HG02678 (cell line): ENCODE measurements around the gene KLK1.
"Not testable (repeated sequence)": the region's sequence is repeated elsewhere in the genome, so short reads cannot be mapped to it uniquely, and the experiment has no call there.

Experiments
- ATAC-seq: cut with Tn5 transposase; IDR thresholded peaks from one replicate; pipeline ENCODE4 v1.9.1; 2021; ENCODE audit warnings: mild to moderate bottlenecking, moderate library complexity; ENCODE audit not compliant: unreplicated experiment

Gene KLK1

DNA sequence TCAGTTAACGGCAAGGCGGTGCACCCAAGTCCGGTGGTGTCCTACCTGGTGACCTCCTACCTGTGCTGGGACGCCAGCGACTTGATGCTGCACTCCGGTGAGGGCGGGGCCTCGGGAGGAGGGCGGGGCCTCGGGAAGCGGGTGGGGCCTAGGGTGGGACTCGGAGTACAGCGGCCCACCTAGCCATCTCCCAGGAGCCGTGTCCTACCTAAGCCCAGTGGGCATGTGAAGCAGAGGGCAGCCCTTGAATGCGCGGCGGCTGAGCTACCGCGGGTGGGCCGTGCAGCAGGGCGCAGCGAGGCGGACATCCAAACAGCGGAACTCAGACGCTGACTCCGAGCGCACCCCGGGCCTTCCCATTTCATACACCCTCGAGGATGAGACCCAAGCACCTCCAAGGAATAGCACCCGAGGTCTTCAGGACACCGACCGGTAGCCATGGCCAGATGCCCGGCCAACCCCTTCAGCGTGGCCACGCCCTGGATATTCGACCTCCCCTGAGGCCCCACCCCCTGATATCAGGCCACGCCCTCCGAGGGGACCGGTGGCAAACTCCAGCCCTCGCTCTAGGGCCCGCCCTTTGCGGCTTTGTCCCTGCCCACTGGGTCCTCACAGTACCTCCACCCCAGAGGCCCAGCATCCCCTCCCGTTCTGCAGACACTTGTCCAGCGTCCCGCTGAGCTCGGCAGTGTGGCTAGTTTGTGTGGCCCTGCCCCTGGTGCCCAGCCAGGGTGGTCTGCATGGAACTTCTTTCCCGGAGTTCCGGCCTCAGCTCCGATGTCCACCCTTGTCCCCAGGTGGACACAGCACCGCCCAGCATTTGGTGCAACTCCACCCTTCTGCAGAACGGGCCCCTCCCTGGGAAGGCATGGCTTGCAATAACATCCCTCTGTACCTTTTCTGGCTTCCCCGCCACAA is 5.4 kb downstream of the KLK1 start:
- peak; percentile 53 for ATAC-seq

DNA sequence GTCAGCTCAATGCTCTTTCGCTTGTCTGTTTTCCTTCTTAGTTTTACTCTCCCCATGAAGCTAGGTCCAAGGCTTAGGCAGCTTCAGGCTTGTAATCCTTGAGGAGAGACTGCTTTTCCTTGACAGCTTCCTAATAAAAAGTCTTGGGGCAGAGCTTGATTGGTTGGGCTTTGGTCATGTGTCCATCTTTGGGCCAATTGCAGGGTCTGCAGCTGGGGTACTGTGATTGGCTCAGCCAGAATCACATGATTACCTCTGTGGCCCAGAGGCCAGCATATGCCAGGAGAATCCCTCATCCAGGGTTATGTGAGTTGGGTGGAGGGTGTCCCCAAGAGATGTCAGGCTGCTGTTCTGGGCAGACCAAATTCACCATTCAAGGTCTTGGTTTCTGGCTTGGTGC is 8.1 kb downstream of the KLK1 start:
- ATAC-seq, result no peak

GRCh38 chr19:50814883-50815282 is 8.7 kb downstream of the KLK1 start:
- no peak for ATAC-seq

GRCh38 chr19:50812474-50812873 is 11.1 kb downstream of the KLK1 start:
- ATAC-seq, result no peak

DNA sequence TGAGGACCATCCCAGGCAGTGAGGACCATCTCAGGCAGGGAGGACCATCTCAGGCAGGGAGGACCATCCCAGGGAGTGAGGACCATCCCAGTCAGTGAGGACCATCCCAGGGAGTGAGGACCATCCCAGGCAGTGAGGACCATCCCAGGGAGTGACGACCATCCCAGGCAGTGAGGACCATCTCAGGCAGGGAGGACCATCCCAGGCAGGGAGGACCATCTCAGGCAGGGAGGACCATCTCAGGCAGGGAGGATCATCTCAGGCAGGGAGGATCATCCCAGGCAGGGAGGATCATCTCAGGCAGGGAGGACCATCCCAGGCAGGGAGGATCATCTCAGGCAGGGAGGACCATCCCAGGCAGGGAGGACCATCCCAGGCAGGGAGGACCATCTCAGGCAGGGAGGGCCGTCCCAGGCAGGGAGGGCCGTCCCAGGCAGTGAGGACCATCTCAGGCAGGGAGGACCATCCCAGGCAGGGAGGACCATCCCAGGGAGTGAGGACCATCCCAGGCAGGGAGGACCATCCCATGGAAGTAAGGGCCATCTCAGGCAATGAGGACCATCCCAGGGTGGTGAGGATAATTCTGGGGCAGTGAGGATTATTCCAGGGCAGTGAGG is 11.9 kb downstream of the KLK1 start:
- not testable (repeated sequence) for ATAC-seq

DNA sequence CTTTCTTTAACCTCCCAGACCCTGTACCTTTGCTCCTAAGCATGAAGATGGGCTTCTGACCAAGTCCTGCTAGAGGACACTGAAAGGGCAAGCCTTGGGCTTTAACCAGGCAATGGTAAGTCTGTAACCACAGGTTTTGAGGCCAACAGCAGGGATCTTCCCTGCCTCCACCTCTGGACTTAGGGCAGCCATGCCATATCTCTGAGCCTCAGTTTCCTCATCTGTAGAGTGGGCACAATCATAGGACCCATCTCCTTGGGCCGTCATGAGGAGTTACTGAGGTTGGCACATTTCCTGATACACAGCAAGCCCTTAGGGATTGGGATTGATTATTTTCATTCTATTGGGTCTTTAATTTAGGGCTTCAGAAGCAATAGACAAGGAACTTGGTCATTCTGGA is 14.7 kb downstream of the KLK1 start:
- ATAC-seq, result no peak

GRCh38 chr19:50804420-50805272 is 18.9 kb downstream of the KLK1 start:
- ATAC-seq, result peak; percentile 95

- ATAC-seq, result peak; percentile 11
These were observed 19.8 kb downstream of the KLK1 start for GRCh38 chr19:50803633-50804419.

DNA sequence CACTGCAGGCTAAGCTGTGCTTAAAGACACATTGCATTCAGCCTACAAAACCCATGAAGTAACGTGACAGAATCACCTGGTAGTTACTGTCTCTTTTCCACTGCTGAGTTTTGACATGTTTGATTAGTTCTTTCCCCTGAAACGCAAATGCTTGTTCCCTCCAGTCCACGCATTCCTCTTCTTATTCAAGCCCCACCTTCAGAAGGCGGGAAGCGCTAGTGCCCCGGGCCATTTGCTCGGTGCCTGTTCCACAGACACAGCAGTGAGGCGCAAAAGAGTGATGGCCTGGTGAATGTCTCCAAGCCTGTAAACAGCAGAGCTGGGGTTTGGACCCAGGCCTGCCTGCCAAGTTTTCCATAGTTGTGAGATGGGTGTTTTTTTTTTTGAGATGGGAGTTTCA is 22.5 kb downstream of the KLK1 start:
- ATAC-seq, result no peak

GRCh38 chr19:50799547-50799851 is 24.1 kb downstream of the KLK1 start:
- ATAC-seq, result no peak

DNA sequence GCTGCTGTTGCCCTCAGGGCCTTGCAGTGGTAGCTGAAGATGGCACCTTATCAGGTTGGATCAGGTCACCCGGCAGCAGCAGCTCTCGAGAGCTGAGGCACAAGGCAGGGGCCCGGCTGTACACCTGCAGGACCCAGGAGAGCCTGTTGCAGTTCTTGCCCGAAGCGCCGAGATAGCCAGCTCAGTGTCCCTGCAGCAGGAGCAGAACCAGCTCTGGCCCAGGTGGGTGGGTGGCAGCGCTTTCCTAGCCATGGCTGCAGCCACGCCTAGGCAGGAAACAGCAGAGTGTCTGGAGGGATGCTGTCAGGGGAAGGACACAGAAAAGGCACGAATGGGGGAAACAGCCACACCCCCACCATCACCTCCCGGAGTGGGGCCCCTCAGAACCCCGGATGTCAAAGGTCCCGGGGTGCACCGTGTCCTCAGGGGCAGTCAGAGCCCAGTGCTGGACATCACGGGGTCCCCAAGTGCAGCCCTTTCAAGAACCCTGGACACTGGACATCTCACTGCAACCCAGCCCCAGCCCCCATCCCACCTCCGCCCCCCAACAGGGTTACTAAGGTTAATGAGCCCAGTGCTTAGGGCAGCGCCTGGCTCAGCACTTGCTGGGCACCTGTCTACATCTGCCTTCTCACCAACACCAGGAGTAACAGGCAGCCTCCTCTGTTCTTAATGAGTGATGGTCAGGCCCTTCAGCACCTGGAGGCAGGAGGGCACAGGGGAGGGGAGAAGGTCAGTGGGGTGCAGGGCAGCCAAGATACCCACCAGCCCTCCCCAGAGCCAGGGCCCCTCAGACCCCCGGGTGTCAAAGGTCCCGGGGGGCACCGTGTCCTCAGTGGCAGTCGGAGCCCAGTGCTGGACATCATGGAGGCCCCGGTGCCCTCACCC is 24.7 kb downstream of the KLK1 start:
- ATAC-seq, result no peak

DNA sequence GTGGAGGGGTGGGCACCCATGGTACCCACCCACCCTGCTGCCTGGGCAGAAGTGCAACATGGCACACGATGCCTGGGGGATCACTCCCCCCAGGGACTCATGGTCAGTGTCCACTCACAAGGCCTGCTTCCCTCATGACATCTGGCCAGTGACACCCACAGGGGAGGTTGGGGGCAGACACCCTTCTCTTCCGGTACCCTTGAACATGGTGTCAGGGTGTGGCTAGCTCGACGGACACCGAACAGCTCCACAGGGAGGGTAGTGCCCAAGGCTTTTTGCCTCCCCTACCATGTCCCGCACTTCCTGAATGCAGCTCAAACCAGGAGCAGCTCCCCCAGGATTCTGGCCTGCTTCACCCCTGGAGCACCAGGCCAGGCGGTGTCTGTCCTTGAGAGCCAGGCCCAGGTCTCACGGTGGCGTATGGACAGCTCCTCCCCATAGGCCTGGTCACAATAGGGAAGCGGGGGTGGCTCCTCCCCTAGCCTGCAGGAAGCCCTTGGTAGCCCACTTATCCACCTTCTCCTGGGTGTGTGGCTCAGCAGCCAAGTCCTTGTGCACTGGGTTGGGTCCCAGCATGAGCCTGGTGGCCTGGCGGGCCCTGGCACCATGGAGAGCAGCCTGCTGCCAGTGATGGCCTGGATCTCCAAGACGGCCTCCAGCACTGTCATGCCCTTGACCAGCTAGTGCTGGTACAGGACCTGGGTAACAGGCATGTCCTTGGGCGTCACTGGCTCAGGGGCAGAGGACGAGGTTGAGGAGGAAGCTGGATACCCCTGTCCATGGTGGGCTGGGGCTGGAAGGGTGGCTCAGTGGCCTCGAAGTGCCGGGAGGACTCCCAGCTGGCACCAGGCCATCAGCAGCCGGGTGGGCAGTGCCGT is 25.6 kb downstream of the KLK1 start:
- ATAC-seq, result no peak

DNA sequence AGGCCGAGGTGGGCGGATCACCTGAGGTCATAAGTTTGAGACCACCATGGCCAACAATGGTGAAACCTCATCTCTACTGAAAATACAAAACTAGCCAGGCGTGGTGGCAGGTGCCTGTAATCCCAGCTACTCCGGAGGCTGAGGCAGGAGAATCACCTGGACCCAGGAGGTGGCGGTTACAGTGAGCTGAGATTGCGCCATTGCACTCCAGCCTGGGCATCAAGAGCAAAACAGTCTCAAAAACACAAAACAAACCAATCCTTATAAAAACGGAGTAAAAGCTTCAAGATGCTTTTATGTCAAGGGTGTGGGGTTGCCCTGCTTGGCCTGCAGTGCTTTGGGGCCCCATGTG is 26.2 kb downstream of the KLK1 start:
- no peak for ATAC-seq

GRCh38 chr19:50796634-50797428 is 26.8 kb downstream of the KLK1 start:
- no peak for ATAC-seq

DNA sequence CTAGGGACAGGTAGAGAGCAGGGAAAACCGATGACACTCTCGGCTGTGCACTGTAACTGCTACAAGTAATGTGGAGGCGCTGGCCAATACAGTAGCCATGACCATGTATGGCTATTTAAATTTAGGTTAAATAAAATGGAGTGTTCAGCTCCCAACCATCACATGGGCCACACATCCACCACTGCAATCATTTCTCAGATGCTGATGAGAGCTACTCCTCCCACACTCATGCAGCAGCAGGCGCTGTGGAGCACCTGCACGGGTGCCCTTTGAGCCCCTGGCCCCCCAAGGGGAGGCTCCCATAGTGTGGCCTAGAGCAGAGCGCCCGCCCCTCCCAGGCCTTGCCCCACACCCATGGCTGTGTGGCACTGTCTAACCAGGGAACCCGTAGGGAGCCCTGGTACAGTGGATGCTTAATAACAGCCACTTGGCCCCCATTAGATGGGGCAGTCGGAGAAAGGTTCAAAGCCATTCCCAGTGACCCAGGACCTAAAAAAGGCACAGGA is 27.4 kb downstream of the KLK1 start:
- ATAC-seq, result no peak

GRCh38 chr19:50795664-50796073 is 27.9 kb downstream of the KLK1 start:
- no peak for ATAC-seq

DNA sequence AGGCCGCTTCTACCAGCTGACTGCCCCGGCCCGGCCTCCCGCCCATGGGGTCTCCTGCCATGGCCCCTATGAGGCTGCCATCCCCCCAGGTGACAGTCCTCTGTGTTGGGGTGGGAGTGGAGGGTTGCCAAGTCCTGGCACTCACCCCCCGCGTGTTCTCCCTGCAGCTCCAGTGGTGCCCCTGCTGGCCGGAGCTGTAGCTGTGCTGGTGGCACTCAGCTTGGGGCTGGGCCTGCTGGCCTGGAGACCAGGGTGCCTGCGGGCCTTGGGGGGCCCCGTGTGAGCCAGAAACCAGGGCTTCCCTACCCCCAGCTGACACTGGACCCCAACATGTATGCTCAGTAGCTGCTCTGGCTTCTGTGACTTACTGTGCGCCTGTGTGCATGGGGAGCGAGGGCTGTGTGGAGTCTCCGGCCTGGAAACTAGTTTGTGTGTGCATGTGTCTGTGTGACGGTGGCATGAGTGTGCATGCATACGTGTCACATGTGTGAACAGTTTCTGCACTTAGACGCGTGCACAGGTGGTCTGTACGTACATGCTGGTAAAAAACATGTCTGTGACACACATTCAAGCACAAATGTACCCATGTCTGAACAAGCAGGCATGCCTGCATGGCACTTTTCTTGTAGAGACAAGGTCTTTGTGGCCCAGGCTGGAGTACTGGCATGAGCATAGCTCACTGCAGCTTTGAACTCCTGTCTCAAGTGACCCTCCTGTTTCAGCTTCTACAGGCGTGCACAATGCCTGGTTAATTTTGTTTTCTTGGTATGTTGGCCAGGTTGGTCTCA is 28.5 kb downstream of the KLK1 start:
- no peak for ATAC-seq
